Mesothelial cell of epicardium (in vitro differentiated cells): ENCODE results near the gene CSMD2. TPM values are rescaled to one million over a fixed set of nuclear protein-coding genes. Genes with fewer than 3 reads are reported as not detected.

Experiments
- DNase-seq, 2 experiments: peaks; one replicate each; pipeline ENCODE4 v3.0.0; 2021; ENCODE audit warnings: low spot score in 2 of 2; ENCODE audit not compliant: unreplicated experiment in 2 of 2
- H3K27ac Mint-ChIP-seq: 2 replicates; pipeline ENCODE4 v1.8.0; 2021; ENCODE audit warnings: mixed read lengths
- H3K27me3 Mint-ChIP-seq: 2 replicates; pipeline ENCODE4 v1.8.0; 2021; ENCODE audit warnings: low read depth, mixed read lengths
- H3K36me3 Mint-ChIP-seq: 2 replicates; pipeline ENCODE4 v1.8.0; 2021; ENCODE audit warnings: mixed read lengths
- H3K4me1 Mint-ChIP-seq: 2 replicates; pipeline ENCODE4 v1.8.0; 2021; ENCODE audit warnings: mixed read lengths
- H3K4me3 Mint-ChIP-seq: 2 replicates; pipeline ENCODE4 v1.8.0; 2021; ENCODE audit warnings: mild to moderate bottlenecking, moderate library complexity, mixed read lengths
- H3K9me3 Mint-ChIP-seq: 2 replicates; pipeline ENCODE4 v1.8.0; 2021; ENCODE audit warnings: mixed read lengths
- total RNA-seq: library from RNA; stranded (reverse); gene quantifications from 3 replicates; pipeline ENCODE4 v1.2.1, GENCODE V29; 2021
- TF ChIP-seq, protein P1 (sequence below): fragments of 200-600 bp; sonication (generic); IDR thresholded peaks from one replicate; pipeline ENCODE4 v1.5.0; 2021; ENCODE audit warnings: antibody characterized with exemption; ENCODE audit not compliant: unreplicated experiment

Gene CSMD2
- total RNA-seq, 1 donor from 2014 or later, result 1.9 TPM

DNA sequence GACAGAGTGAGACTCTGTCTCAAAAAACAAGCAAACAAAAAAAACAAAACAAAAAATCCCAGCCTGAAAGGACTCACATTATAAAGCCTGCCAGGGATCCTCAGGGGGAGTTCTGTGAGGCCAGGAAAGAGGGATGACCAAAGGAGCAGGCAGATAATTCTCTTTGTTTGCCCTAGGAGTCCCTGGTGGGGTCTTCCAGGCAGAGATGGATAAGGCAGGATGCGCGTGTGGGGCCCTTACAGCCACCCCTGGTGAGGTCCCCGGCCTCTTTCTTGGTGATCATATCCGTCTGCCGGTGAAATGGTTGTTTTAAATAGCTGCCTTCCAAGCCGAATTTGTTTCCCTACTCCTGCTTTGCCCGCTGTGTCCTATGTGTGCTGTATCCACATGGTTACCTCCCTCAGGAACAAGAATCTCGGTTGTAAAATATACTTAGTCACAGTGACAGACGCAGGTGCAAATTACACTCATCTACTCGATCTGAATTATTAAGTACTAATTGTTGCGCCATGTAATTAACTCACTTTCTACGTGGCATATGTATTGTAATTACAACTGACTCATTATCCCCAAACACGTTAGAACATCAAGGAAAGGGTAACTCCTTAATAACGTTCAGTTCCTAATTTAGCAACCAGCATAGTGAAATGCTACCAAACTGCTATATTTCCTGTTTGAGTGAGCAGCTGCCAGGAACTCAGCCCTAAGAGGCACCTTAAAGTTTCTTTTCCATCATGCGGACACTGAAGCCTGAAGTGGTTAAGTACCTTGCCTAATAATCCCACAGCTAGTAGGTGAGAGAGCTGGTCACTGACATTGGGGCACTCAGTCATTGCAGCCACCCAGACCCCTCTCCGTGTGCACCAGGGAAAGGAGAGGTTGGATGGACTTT lies 586.2 kb downstream of the CSMD2 start:
- TF ChIP-seq, protein P1, sequence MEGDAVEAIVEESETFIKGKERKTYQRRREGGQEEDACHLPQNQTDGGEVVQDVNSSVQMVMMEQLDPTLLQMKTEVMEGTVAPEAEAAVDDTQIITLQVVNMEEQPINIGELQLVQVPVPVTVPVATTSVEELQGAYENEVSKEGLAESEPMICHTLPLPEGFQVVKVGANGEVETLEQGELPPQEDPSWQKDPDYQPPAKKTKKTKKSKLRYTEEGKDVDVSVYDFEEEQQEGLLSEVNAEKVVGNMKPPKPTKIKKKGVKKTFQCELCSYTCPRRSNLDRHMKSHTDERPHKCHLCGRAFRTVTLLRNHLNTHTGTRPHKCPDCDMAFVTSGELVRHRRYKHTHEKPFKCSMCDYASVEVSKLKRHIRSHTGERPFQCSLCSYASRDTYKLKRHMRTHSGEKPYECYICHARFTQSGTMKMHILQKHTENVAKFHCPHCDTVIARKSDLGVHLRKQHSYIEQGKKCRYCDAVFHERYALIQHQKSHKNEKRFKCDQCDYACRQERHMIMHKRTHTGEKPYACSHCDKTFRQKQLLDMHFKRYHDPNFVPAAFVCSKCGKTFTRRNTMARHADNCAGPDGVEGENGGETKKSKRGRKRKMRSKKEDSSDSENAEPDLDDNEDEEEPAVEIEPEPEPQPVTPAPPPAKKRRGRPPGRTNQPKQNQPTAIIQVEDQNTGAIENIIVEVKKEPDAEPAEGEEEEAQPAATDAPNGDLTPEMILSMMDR, result no peak
- Mint-ChIP-seq H3K9me3 (peaks cover 13% of the 10 kb centered on the region), H3K27me3 (peaks cover 68% of the 10 kb centered on the region), H3K36me3 (no peaks in the 10 kb centered on the region), H3K4me3 (no peak overlapping the region), H3K4me1 (no peaks in the 10 kb centered on the region), H3K27ac (no peak overlapping the region)
- DNase-seq, result no peak

DNA sequence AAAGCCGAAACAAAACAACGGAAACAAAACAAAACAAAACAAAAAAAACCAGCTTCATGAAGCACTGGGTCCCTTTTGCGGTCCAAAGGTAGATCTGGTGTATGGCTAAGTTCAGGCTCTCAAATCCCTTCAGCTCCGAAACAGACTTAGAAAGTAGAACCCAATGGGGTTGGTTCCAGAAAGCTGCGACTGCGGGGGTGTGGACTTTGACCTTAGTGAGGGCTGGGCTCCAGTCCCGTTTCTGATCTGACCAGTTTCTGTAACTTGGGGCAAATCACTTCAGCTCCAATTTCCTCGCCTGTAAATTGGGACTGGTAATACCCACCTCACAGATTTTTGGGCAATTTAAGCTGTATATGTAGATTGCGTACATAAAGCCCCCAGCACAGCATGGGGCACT lies 587.4 kb downstream of the CSMD2 start:
- Mint-ChIP-seq H3K4me1 (no peaks in the 10 kb centered on the region), H3K27me3 (peaks cover 62% of the 10 kb centered on the region), H3K27ac (no peak overlapping the region), H3K9me3 (peaks cover 21% of the 10 kb centered on the region), H3K36me3 (no peaks in the 10 kb centered on the region), H3K4me3 (no peak overlapping the region)
- no peak for DNase-seq
- TF ChIP-seq, protein P1, result no peak

DNA sequence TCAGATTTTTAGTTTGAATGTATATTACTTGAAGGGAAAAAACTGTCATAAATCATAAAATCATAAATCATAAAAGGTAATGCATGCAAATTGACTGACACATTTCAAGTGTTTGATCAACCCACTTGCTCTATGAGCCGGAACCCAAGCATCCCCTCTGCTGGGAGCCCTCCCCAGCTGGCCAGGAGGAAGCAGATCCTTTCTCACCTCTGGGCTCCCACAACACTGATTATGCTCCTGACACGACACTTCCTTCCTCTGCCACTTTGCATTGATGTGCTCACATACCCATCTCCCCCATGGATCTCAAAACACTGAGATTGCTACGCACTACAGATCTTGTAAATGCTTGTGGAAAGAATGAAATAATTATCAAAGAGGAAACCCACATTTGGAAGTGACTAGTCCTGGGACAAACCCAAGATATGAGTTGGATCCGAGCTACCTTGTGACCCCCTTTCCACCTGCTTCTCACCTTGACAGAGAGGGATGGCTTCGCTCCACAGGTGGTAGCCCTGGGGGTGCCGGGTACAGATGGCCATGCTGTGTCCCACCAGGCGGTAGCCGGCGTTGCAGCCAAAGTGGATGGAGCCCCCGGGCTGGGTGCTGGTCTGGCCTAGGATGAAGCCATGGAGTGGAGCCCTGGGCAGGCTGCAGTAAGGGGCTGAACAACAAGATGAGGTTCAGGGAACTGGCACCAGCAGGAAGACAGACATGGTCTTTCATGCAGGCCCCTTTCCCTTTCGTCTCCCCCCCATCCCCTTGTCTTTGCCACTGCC lies 588.0 kb downstream of the CSMD2 start:
- H3K27me3 Mint-ChIP-seq, result peaks cover 56% of the 10 kb centered on the region
- H3K9me3 Mint-ChIP-seq, result peaks cover 21% of the 10 kb centered on the region
- no peaks in the 10 kb centered on the region for H3K36me3 Mint-ChIP-seq
- no peaks in the 10 kb centered on the region for H3K4me1 Mint-ChIP-seq
- TF ChIP-seq, protein P1, result no peak
- no peak overlapping the region for H3K27ac Mint-ChIP-seq
- no peak for DNase-seq
- no peak overlapping the region for H3K4me3 Mint-ChIP-seq

DNA sequence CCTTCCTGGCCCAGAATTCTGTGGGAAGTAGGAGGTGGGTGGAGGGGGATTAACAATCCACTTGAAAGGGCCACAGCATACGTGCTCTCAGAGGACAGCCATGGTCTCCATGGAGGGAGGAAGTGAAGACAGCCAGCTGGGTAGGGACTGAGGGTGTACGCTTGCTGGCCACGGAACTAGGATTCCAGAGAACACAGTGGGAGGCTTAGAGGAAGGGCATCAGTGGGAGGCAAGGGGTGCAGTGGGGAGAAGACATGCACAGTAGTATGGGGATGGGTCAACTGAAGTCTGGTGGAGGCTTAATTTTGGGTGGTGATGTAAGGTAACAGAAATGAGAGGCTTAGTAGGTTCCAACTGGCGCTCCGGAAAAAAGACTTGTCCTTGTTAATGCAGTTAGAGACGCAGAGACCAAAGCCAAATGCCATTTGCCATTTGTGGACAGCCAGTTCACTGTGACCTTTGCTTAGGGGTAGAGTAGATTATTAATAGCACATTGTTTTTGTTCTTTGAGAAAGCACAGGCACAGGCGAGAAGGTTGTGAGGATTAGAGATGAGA lies 589.6 kb downstream of the CSMD2 start:
- H3K36me3 Mint-ChIP-seq, result no peaks in the 10 kb centered on the region
- TF ChIP-seq, protein P1, result no peak
- H3K27me3 Mint-ChIP-seq, result peaks cover 47% of the 10 kb centered on the region
- no peak overlapping the region for H3K4me3 Mint-ChIP-seq
- H3K9me3 Mint-ChIP-seq, result peaks cover 21% of the 10 kb centered on the region
- H3K4me1 Mint-ChIP-seq, result no peaks in the 10 kb centered on the region
- DNase-seq, result no peak
- no peak overlapping the region for H3K27ac Mint-ChIP-seq

DNA sequence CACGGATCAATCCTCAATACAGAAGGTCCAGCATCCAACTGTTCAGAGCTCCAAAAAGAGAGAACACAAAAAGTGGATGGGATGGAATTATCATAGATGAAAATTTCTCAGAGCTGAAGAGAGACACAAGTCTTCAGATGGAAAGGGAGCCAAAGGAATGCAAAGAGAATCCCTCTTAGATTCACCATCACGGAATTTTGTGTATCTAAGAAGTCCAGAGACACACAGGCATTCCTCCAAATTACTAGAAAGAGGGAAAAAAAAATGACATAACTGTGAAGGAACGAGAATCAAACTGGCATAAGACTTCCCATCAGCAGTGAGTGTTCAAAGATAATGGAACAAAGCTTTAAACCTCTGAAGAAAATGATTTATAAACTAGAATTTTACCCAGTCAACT lies 591.4 kb downstream of the CSMD2 start:
- Mint-ChIP-seq H3K27me3 (peaks cover 32% of the 10 kb centered on the region), H3K27ac (no peak overlapping the region), H3K36me3 (no peaks in the 10 kb centered on the region), H3K4me3 (no peak overlapping the region), H3K4me1 (no peaks in the 10 kb centered on the region), H3K9me3 (peaks cover 21% of the 10 kb centered on the region)
- TF ChIP-seq, protein P1, result no peak
- no peak for DNase-seq
